GM06990 (cell line): Measurements from ENCODE around the gene CTBS.

Experiments used
- DNase-seq: peaks from one replicate; pipeline ENCODE4 v3.0.0-alpha.2; 2011; ENCODE audit not compliant: insufficient read length; ENCODE audit errors: extremely low read depth
- H3K27me3 ChIP-seq: replicated peaks from 2 replicates; pipeline ENCODE4 v1.6.0; 2011; ENCODE audit warnings: low read length; ENCODE audit not compliant: control insufficient read depth, insufficient read depth
- H3K36me3 ChIP-seq: 2 replicates; pipeline ENCODE4 v1.5.1; 2011; ENCODE audit warnings: low read length; ENCODE audit not compliant: control insufficient read depth, insufficient read depth
- H3K4me3 ChIP-seq: replicated peaks from 2 replicates; pipeline ENCODE4 v1.5.1; 2011; ENCODE audit warnings: low read depth, mild to moderate bottlenecking, control low read depth, low read length
- CTCF ChIP-seq: IDR thresholded peaks from 2 replicates; pipeline ENCODE4 v1.5.1; 2011; ENCODE audit warnings: low read length, control low read depth, mild to moderate bottlenecking, inconsistent platforms; ENCODE audit not compliant: insufficient read depth, poor library complexity, severe bottlenecking

CTBS gene

GRCh38 chr1:84573967-84574842, at the start of gene CTBS:
CTBS (minus strand) TSS chr1:84574440; CDS start chr1:84574415, 25 bp downstream.
- Histone ChIP-seq H3K4me3 (peak within 1 kb of the TSS; percentile 84), H3K27me3 (no peaks in the 10 kb centered on the region), H3K36me3 (no peaks in the 10 kb centered on the region; the same call in 1 of the 2 replicates)
- DNase-seq, result peak; percentile 89
- no peak for TF ChIP-seq CTCF

- no peaks in the 10 kb centered on the region for H3K36me3 ChIP-seq
- no peak for DNase-seq
- no peaks in the 10 kb centered on the region for H3K27me3 ChIP-seq
- no peak for TF ChIP-seq CTCF
- H3K4me3 ChIP-seq, result no peak overlapping the region
Observed at GRCh38 chr1:84621553-84621952, 47.3 kb upstream of the CTBS start.

GRCh38 chr1:84620720-84621313, 46.6 kb upstream of the CTBS start:
- H3K36me3 ChIP-seq, result no peaks in the 10 kb centered on the region
- TF ChIP-seq CTCF, result peak; percentile 84
- DNase-seq, result peak; percentile 90
- no peaks in the 10 kb centered on the region for H3K27me3 ChIP-seq
- H3K4me3 ChIP-seq, result peak overlapping the region; percentile 76

- Histone ChIP-seq H3K4me3 (no peak overlapping the region), H3K27me3 (no peaks in the 10 kb centered on the region), H3K36me3 (no peaks in the 10 kb centered on the region)
- no peak for DNase-seq
- no peak for TF ChIP-seq CTCF
Observed at GRCh38 chr1:84619383-84620102, 45.3 kb upstream of the CTBS start.

GRCh38 chr1:84617349-84617748, 43.1 kb upstream of the CTBS start:
- no peaks in the 10 kb centered on the region for H3K27me3 ChIP-seq
- no peak for DNase-seq
- H3K4me3 ChIP-seq, result no peak overlapping the region
- H3K36me3 ChIP-seq, result no peaks in the 10 kb centered on the region
- no peak for TF ChIP-seq CTCF
